Nephron (organoid): ENCODE results near the gene CEP97.

Experiments used
- H3K27ac Mint-ChIP-seq, 3 experiments: 2 replicates each; pipeline ENCODE4 v1.8.0; 2020; ENCODE audit warnings: mixed read lengths in 3 of 3, mild to moderate bottlenecking in 2 of 3, moderate library complexity in 1 of 3
- H3K27me3 Mint-ChIP-seq: 2 replicates; pipeline ENCODE4 v1.8.0; 2021; ENCODE audit warnings: low read depth, mild to moderate bottlenecking, moderate library complexity, mixed read lengths
- H3K36me3 Mint-ChIP-seq: 2 replicates; pipeline ENCODE4 v1.8.0; 2020; ENCODE audit warnings: low read depth, mixed read lengths
- H3K4me1 Mint-ChIP-seq: 2 replicates; pipeline ENCODE4 v1.8.0; 2020; ENCODE audit warnings: mixed read lengths
- H3K4me3 Mint-ChIP-seq, 3 experiments: 2 replicates each; pipeline ENCODE4 v1.8.0; 2020; ENCODE audit warnings: mild to moderate bottlenecking in 3 of 3, mixed read lengths in 3 of 3, moderate library complexity in 2 of 3
- H3K9me3 Mint-ChIP-seq: 2 replicates; pipeline ENCODE4 v1.8.0; 2020; ENCODE audit warnings: mixed read lengths
- CTCF ChIP-seq, 3 experiments: fragments of 200-600 bp; sonication (generic); IDR thresholded peaks; one replicate each; pipeline ENCODE4 v1.5.0; 2021; ENCODE audit warnings: antibody characterized with exemption in 3 of 3; ENCODE audit not compliant: unreplicated experiment in 3 of 3

Gene CEP97, protein sequence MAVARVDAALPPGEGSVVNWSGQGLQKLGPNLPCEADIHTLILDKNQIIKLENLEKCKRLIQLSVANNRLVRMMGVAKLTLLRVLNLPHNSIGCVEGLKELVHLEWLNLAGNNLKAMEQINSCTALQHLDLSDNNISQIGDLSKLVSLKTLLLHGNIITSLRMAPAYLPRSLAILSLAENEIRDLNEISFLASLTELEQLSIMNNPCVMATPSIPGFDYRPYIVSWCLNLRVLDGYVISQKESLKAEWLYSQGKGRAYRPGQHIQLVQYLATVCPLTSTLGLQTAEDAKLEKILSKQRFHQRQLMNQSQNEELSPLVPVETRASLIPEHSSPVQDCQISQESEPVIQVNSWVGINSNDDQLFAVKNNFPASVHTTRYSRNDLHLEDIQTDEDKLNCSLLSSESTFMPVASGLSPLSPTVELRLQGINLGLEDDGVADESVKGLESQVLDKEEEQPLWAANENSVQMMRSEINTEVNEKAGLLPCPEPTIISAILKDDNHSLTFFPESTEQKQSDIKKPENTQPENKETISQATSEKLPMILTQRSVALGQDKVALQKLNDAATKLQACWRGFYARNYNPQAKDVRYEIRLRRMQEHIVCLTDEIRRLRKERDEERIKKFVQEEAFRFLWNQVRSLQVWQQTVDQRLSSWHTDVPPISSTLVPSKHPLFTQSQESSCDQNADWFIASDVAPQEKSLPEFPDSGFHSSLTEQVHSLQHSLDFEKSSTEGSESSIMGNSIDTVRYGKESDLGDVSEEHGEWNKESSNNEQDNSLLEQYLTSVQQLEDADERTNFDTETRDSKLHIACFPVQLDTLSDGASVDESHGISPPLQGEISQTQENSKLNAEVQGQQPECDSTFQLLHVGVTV

GRCh38 chr3:101724329-101725193 is at the start of gene CEP97:
Gene CEP97, plus strand, starts transcription at chr3:101724614. Its CDS starts 63 bp downstream, at chr3:101724677.
- peak within 1 kb of the TSS; percentile 92 to 99 (median 97) for H3K27ac Mint-ChIP-seq
- no peaks in the 10 kb centered on the region for H3K9me3 Mint-ChIP-seq
- H3K4me3 Mint-ChIP-seq: peak within 1 kb of the TSS; percentile 98 to 99 (median 99)
- no peak for TF ChIP-seq CTCF (IDR thresholded peaks at IDR 0.05; ENCODE audit: unreplicated experiment in 3 of 3)
- peaks cover 21% of the 10 kb centered on the region for H3K36me3 Mint-ChIP-seq
- H3K27me3 Mint-ChIP-seq: no peaks in the 10 kb centered on the region
- H3K4me1 Mint-ChIP-seq: peaks cover 27% of the 10 kb centered on the region

- no peaks in the 10 kb centered on the region for H3K9me3 Mint-ChIP-seq
- no peaks in the 10 kb centered on the region for H3K27me3 Mint-ChIP-seq
- peaks cover 18% of the 10 kb centered on the region for H3K4me1 Mint-ChIP-seq
- peak overlapping the region; percentile 88 to 97 (median 93) for H3K27ac Mint-ChIP-seq
- H3K4me3 Mint-ChIP-seq: peak overlapping the region; percentile 91 to 95 (median 94)
- TF ChIP-seq CTCF (IDR thresholded peaks at IDR 0.05; ENCODE audit: unreplicated experiment in 3 of 3): no peak
- H3K36me3 Mint-ChIP-seq: peaks cover 24% of the 10 kb centered on the region
These were observed 48.7 kb upstream of the CEP97 start for GRCh38 chr3:101675709-101676215.

DNA sequence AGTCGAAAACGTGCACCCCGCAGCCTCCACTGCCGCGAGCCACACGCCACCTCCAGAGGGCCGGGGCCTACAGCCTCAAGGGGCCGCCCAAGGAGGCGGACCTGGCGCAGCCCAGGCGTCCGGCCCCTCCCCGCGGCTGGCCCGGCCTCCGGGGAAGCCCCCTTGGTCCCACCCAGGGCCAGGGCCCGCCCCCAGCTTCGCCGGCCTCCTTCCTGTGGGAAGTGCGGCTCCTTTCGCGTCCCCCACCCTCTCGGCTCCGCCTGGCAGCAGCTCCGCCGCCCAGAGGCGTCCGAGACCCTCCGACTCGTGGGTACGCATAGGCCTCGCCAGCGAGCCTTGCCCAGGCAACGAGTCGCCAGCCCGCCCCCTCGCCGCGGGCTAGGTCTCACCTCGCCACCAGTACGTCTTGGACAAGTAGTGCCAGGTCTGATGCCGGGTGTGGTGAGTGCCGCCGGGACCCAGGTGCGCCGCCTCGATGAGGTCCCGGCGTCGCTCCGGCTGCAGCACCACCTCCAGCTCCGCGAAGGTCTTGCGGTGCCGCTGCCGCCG is 48.1 kb upstream of the CEP97 start:
- H3K27ac Mint-ChIP-seq: peak overlapping the region; percentile 88 to 97 (median 93)
- peaks cover 18% of the 10 kb centered on the region for H3K4me1 Mint-ChIP-seq
- TF ChIP-seq CTCF (IDR thresholded peaks at IDR 0.05; ENCODE audit: unreplicated experiment in 3 of 3): peak in 1 of 3 experiments; percentile 20
- H3K27me3 Mint-ChIP-seq: no peaks in the 10 kb centered on the region
- no peaks in the 10 kb centered on the region for H3K9me3 Mint-ChIP-seq
- peak overlapping the region; percentile 91 to 95 (median 94) for H3K4me3 Mint-ChIP-seq
- H3K36me3 Mint-ChIP-seq: peaks cover 25% of the 10 kb centered on the region

DNA sequence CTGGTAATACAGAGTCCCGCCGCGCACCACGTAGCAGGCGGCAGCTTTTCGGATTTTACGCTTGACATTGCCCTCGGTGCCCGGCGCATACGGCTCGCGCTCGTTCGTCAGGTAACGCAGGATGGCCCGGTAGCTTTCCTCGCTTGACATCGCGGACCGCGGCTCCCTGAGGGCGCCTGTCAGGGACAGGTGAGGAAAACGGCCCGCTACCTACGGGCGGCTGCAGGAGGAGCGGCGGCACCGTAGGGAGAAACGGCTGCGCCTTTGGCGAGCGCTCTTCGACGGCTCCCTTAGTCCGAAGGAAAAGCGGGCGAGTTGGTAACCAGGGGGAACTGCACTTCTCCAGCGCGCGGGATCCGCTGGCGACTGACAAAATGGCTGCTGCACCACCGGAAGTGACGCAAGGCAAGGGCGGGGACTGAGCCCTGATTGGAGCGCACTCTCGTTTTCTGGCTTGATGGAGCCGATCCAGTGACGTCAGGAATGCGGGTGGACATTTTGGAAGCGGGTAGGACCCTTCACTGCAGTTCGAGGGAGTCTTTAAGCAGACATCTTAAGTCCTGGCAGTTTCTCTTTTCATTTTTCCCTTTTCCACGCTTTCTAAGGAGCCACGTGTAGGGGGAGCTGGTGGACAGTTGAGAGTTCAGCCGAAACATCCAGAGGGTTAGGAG is 47.5 kb upstream of the CEP97 start, which contains the start of gene ZBTB11:
Gene ZBTB11, minus strand, starts transcription at position 368 of the 671 bp plus-strand sequence. Its CDS starts 218 bp downstream, at position 150.
- H3K36me3 Mint-ChIP-seq: peaks cover 26% of the 10 kb centered on the region

More for the DNA sequence above, 47.5 kb upstream of the CEP97 start, which contains the start of gene ZBTB11:
- peak; percentile 58 to 68 (median 62) for TF ChIP-seq CTCF (IDR thresholded peaks at IDR 0.05; ENCODE audit: unreplicated experiment in 3 of 3)
- peaks cover 18% of the 10 kb centered on the region for H3K4me1 Mint-ChIP-seq
- no peaks in the 10 kb centered on the region for H3K9me3 Mint-ChIP-seq
- peak within 1 kb of the TSS; percentile 88 to 97 (median 93) for H3K27ac Mint-ChIP-seq
- H3K4me3 Mint-ChIP-seq: peak within 1 kb of the TSS; percentile 91 to 95 (median 94)
- H3K27me3 Mint-ChIP-seq: no peaks in the 10 kb centered on the region
